Hepatocyte (in vitro differentiated cells): ENCODE results near the gene SH3BP4. TPM values are rescaled to one million over a fixed set of nuclear protein-coding genes. Genes with fewer than 3 reads are reported as not detected.

Source experiments
- DNase-seq: peaks from one replicate; pipeline ENCODE4 v3.0.0-alpha.2; 2016; ENCODE audit warnings: low spot score
- H2AFZ ChIP-seq: fragments of 200-600 bp; sonication (generic); 2 replicates; pipeline ENCODE4 v1.6.0; 2016; ENCODE audit warnings: antibody characterized with exemption, mild to moderate bottlenecking
- H3K27ac ChIP-seq: fragments of 200-600 bp; sonication (generic); 2 replicates; pipeline ENCODE4 v1.5.1; 2016; ENCODE audit warnings: mild to moderate bottlenecking
- H3K27me3 ChIP-seq: fragments of 200-600 bp; sonication (generic); 2 replicates; pipeline ENCODE4 v1.6.1; 2016
- H3K36me3 ChIP-seq: fragments of 200-600 bp; sonication (generic); replicated peaks from 2 replicates; pipeline ENCODE4 v1.5.1; 2016; ENCODE audit warnings: low read depth; ENCODE audit not compliant: insufficient read depth
- H3K4me1 ChIP-seq: fragments of 200-600 bp; sonication (generic); 2 replicates; pipeline ENCODE4 v1.5.1; 2016; ENCODE audit warnings: mild to moderate bottlenecking, moderate library complexity; ENCODE audit not compliant: insufficient read depth
- H3K4me2 ChIP-seq: fragments of 200-600 bp; sonication (generic); 2 replicates; pipeline ENCODE4 v1.6.0; 2016
- H3K4me3 ChIP-seq: fragments of 200-600 bp; sonication (generic); 2 replicates; pipeline ENCODE4 v1.5.1; 2016; ENCODE audit warnings: mild to moderate bottlenecking
- H3K79me2 ChIP-seq: fragments of 200-600 bp; sonication (generic); 2 replicates; pipeline ENCODE4 v1.6.0; 2017; ENCODE audit warnings: mild to moderate bottlenecking
- H3K9me2 ChIP-seq: fragments of 200-600 bp; sonication (generic); replicated peaks from 2 replicates; pipeline ENCODE4 v1.6.0; 2017; ENCODE audit warnings: mild to moderate bottlenecking; ENCODE audit not compliant: insufficient read depth
- H3K9me3 ChIP-seq: fragments of 200-600 bp; sonication (generic); 2 replicates; pipeline ENCODE4 v1.5.1; 2016; ENCODE audit warnings: low read depth, mild to moderate bottlenecking
- H4K20me1 ChIP-seq: fragments of 200-600 bp; sonication (generic); 2 replicates; pipeline ENCODE4 v1.6.0; 2016; ENCODE audit warnings: mild to moderate bottlenecking; ENCODE audit not compliant: insufficient read depth, poor library complexity, severe bottlenecking
- EZH2 ChIP-seq: fragments of 200-600 bp; sonication (generic); IDR thresholded peaks from 2 replicates; pipeline ENCODE4 v1.6.1; 2016; ENCODE audit warnings: antibody characterized with exemption, mild to moderate bottlenecking, borderline replicate concordance
- EZH2phosphoT487 ChIP-seq: fragments of 200-600 bp; sonication (generic); IDR thresholded peaks from one replicate; pipeline ENCODE4 v1.6.1; 2018; ENCODE audit warnings: antibody characterized with exemption, mild to moderate bottlenecking, low read depth, moderate library complexity; ENCODE audit not compliant: unreplicated experiment, severe bottlenecking
- WGBS: methylation state at CpG from one replicate; pipeline ENCODE4 v1.1.6; 2016; ENCODE audit warnings: low lambda C conversion rate; ENCODE audit errors: missing lambda C conversion rate; 5-methylcytosine and 5-hydroxymethylcytosine counted together
- polyA plus RNA-seq: library from polyadenylated mRNA; unstranded; fragments of >200 nt; fragmentation: Nextera tagmentation; extraction: Ambion mirVana; gene quantifications from 2 replicates; pipeline ENCODE4 v1.2.1, GENCODE V29; 2016
- total RNA-seq: library from RNA; depleted of rRNA; stranded (reverse); fragments of >200 nt; gene quantifications from 2 replicates; pipeline ENCODE4 v1.2.3, GENCODE V29; 2014
- TF ChIP-seq, protein P1 (sequence below): fragments of 200-600 bp; sonication (generic); IDR thresholded peaks from 2 replicates; pipeline ENCODE4 v1.5.1; 2016; ENCODE audit warnings: antibody characterized with exemption, mild to moderate bottlenecking; ENCODE audit not compliant: poor library complexity

The SH3BP4 gene
- total and polyA plus RNA-seq, 2 experiments from 2014 or later: 23.3 to 32.0 TPM

GRCh38 chr2:234985608-234986245 lies 33.9 kb downstream of the SH3BP4 start:
- DNase-seq: no peak
- H3K79me2 ChIP-seq: peaks cover 89% of the 10 kb centered on the region
- no peaks in the 10 kb centered on the region for H3K36me3 ChIP-seq
- peaks cover 13% of the 10 kb centered on the region for H4K20me1 ChIP-seq
- no peaks in the 10 kb centered on the region for H3K9me3 ChIP-seq
- 95% methylated on average over 17 of the region's 17 CpGs for WGBS
- TF ChIP-seq EZH2: no peak
- TF ChIP-seq, protein P1, sequence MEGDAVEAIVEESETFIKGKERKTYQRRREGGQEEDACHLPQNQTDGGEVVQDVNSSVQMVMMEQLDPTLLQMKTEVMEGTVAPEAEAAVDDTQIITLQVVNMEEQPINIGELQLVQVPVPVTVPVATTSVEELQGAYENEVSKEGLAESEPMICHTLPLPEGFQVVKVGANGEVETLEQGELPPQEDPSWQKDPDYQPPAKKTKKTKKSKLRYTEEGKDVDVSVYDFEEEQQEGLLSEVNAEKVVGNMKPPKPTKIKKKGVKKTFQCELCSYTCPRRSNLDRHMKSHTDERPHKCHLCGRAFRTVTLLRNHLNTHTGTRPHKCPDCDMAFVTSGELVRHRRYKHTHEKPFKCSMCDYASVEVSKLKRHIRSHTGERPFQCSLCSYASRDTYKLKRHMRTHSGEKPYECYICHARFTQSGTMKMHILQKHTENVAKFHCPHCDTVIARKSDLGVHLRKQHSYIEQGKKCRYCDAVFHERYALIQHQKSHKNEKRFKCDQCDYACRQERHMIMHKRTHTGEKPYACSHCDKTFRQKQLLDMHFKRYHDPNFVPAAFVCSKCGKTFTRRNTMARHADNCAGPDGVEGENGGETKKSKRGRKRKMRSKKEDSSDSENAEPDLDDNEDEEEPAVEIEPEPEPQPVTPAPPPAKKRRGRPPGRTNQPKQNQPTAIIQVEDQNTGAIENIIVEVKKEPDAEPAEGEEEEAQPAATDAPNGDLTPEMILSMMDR: no peak
- TF ChIP-seq EZH2phosphoT487: no peak
- H3K27me3 ChIP-seq: no peaks in the 10 kb centered on the region
- no peaks in the 10 kb centered on the region for H3K9me2 ChIP-seq
- no peak overlapping the region for H3K4me2 ChIP-seq
- peaks cover 38% of the 10 kb centered on the region for H3K4me1 ChIP-seq
- H3K27ac ChIP-seq: no peak overlapping the region
- H2AFZ ChIP-seq: no peak overlapping the region
- H3K4me3 ChIP-seq: no peak overlapping the region

DNA sequence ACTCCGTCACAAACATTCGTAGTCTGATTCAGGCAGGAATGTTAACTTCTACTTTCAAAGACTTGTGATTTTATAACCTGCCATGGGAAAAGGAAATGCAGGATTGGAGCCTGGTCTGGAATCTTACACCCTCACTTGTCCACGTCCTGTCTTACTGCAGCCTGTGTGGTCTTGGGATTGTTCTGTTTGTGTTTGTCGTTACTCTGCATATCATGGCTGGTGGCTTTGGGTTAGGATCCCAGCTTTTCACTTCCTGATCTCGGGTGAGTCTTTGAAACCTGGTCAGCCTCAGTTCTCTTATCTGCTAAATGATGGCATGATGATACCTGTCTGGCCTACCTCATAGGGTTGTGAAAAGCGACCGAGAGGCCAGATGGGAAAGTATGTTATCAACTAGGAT lies 34.6 kb downstream of the SH3BP4 start:
- Histone ChIP-seq H3K4me2 (no peak overlapping the region), H3K9me2 (no peaks in the 10 kb centered on the region), H3K79me2 (peaks cover 93% of the 10 kb centered on the region), H3K9me3 (no peaks in the 10 kb centered on the region), H3K4me1 (peaks cover 34% of the 10 kb centered on the region), H4K20me1 (peaks cover 10% of the 10 kb centered on the region), H3K27me3 (no peaks in the 10 kb centered on the region), H3K4me3 (no peak overlapping the region), H2AFZ (no peak overlapping the region), H3K27ac (peak overlapping the region; percentile 31), H3K36me3 (no peaks in the 10 kb centered on the region)
- 48% methylated on average over 7 of the region's 7 CpGs for WGBS
- DNase-seq: no peak
- TF ChIP-seq, protein P1: no peak
- TF ChIP-seq EZH2 (no peak), EZH2phosphoT487 (no peak)

DNA sequence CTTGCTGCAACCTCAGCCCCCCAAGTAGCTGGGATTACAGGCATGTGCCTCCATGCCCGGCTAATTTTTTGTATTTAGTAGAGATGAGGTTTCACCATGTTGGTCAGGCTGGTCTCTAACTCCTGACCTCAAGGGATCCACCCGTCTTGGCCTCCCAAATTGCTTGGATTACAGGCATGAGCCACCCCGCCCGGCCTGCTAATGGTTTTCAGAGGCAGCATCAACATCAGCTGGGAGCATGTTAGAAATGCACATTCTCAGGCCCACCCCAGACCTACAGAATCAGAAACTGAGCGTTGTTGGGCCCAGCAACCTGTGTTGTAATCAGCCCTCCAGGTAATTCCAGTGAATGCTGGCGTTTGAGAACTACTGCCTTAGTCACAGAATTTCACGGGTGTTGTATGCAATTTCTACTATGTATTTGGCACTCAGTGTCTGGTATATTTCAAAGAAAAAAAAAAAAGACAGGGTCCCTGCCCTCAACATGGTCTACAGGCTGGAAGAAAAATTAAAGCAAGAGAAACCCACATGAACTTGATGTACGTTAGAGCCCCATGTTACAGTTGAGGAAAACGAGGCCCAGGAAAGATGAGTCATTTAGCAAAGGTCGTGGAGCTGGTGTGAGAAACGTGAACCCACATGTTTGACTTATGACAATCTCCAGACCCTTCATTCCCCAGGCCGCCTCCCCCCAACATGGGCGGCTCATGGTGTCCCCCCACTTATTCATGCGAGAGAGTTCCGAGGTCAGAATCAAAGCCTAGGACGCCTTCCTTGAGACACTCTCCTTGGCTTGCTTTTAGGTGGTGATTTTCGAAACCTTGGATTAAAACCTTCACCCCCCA lies 35.3 kb downstream of the SH3BP4 start:
- DNase-seq: no peak
- Histone ChIP-seq H3K79me2 (peaks cover 97% of the 10 kb centered on the region), H3K27me3 (no peaks in the 10 kb centered on the region), H3K4me3 (no peak overlapping the region), H2AFZ (no peak overlapping the region), H3K4me2 (no peak overlapping the region), H3K36me3 (no peaks in the 10 kb centered on the region), H3K9me2 (no peaks in the 10 kb centered on the region), H4K20me1 (peaks cover 17% of the 10 kb centered on the region), H3K9me3 (no peaks in the 10 kb centered on the region), H3K4me1 (peaks cover 29% of the 10 kb centered on the region), H3K27ac (peak overlapping the region; percentile 31)
- 84% methylated on average over 17 of the region's 17 CpGs for WGBS
- TF ChIP-seq, protein P1: no peak
- TF ChIP-seq EZH2 (no peak), EZH2phosphoT487 (no peak)
